ENCODE measurements around the gene SEC31A. TPM values are rescaled to one million over a fixed set of nuclear protein-coding genes. Genes with fewer than 3 reads are reported as not detected.

The SEC31A gene
- polyA plus RNA-seq, 1 of the 3 experiments (the other 2 are of a cell fraction): 147 TPM

- Histone ChIP-seq H3K4me3 (ENCODE audit: low read depth in 2 of 2, low read length in 1 of 2) (no peak overlapping the region), H3K4me2 (no peak overlapping the region), H2AFZ (ENCODE audit: low read depth) (no peak overlapping the region), H3K9me3 (no peaks in the 10 kb centered on the region), H3K27ac (ENCODE audit: low read depth in 2 of 2, low read length in 1 of 2) (peak overlapping the region in 1 of 2 experiments; percentile 97; a peak in 1 of 4 replicates), H3K27me3 (ENCODE audit: insufficient read depth) (no peaks in the 10 kb centered on the region), H3K9ac (no peak overlapping the region), H3K36me3 (replicated peaks in 1 of 2; ENCODE audit: control insufficient read depth in 1 of 2, insufficient read depth in 2 of 2, low read length in 1 of 2) (no peaks in the 10 kb centered on the region), H3K79me2 (ENCODE audit: insufficient read depth) (peaks cover 83% of the 10 kb centered on the region), H3F3A (replicated peaks; ENCODE audit: insufficient read depth) (peaks cover 30% of the 10 kb centered on the region), H3K4me1 (ENCODE audit: control insufficient read depth in 1 of 2, insufficient read depth in 2 of 2, low read depth in 1 of 2, low read length in 1 of 2) (peaks cover 13 to 15% of the 10 kb centered on the region in 2 experiments), H3K9me2 (no peaks in the 10 kb centered on the region), H4K20me1 (ENCODE audit: insufficient read depth) (peaks cover 1% of the 10 kb centered on the region; the same call in 1 of the 2 replicates)
- DNase-seq: no peak
- TF ChIP-seq GABPA (IDR thresholded peaks at IDR 0.05; ENCODE audit: low read depth): no peak
- TF ChIP-seq TAF1 (IDR thresholded peaks at IDR 0.05; ENCODE audit: borderline replicate concordance, low read depth, low read length): no peak
- no peak for TF ChIP-seq RXRA (IDR thresholded peaks at IDR 0.05; ENCODE audit: borderline replicate concordance, low read depth)
- no peak for TF ChIP-seq SIN3A (IDR thresholded peaks at IDR 0.05; ENCODE audit: borderline replicate concordance, low read depth, low read length)
- WGBS (ENCODE audit: low lambda C conversion rate): 91% methylated on average over 4 of the region's 4 CpGs
- ChIA-PET POLR2A (no interaction called here), CTCF (no interaction called here)
These were observed 103.6 kb downstream of the SEC31A start for GRCh38 chr4:82787342-82787741.

- Histone ChIP-seq H3K36me3 (replicated peaks in 1 of 2; ENCODE audit: control insufficient read depth in 1 of 2, insufficient read depth in 2 of 2, low read length in 1 of 2) (no peaks in the 10 kb centered on the region), H3K4me2 (peak overlapping the region; percentile 64; the same call in 1 of the 2 replicates), H3K27me3 (ENCODE audit: insufficient read depth) (no peaks in the 10 kb centered on the region), H3K27ac (ENCODE audit: low read depth in 2 of 2, low read length in 1 of 2) (peak overlapping the region in 1 of 2 experiments; percentile 97; a peak in 2 of 4 replicates), H3K79me2 (ENCODE audit: insufficient read depth) (peaks cover 83% of the 10 kb centered on the region), H3K9me3 (no peaks in the 10 kb centered on the region), H3K9me2 (no peaks in the 10 kb centered on the region), H3K9ac (no peak overlapping the region), H3K4me1 (ENCODE audit: control insufficient read depth in 1 of 2, insufficient read depth in 2 of 2, low read depth in 1 of 2, low read length in 1 of 2) (peaks cover 13 to 18% of the 10 kb centered on the region in 2 experiments), H3F3A (replicated peaks; ENCODE audit: insufficient read depth) (peaks cover 28% of the 10 kb centered on the region), H3K4me3 (ENCODE audit: low read depth in 2 of 2, low read length in 1 of 2) (no peak overlapping the region), H2AFZ (ENCODE audit: low read depth) (no peak overlapping the region), H4K20me1 (ENCODE audit: insufficient read depth) (no peaks in the 10 kb centered on the region)
- TF ChIP-seq RFX5 (IDR thresholded peaks at IDR 0.05; ENCODE audit: low read length) (no peak), GABPA (IDR thresholded peaks at IDR 0.05; ENCODE audit: low read depth) (no peak), RCOR1 (IDR thresholded peaks at IDR 0.05; ENCODE audit: low read length) (no peak), FOXJ3 (CRISPR knock-in tag; IDR thresholded peaks at IDR 0.05) (no peak), JUND (IDR thresholded peaks at IDR 0.05) (no peak), FOSL2 (IDR thresholded peaks at IDR 0.05; ENCODE audit: borderline replicate concordance, low read depth) (no peak), ELF1 (IDR thresholded peaks at IDR 0.05) (no peak), EP300 (IDR thresholded peaks at IDR 0.05; ENCODE audit: borderline replicate concordance in 1 of 2, low read depth in 1 of 2, low read length in 1 of 2) (no peak), CHD2 (IDR thresholded peaks at IDR 0.05; ENCODE audit: low read length, partially characterized antibody) (no peak), RXRA (IDR thresholded peaks at IDR 0.05; ENCODE audit: borderline replicate concordance, low read depth) (no peak)
- TF ChIP-seq, protein P1, sequence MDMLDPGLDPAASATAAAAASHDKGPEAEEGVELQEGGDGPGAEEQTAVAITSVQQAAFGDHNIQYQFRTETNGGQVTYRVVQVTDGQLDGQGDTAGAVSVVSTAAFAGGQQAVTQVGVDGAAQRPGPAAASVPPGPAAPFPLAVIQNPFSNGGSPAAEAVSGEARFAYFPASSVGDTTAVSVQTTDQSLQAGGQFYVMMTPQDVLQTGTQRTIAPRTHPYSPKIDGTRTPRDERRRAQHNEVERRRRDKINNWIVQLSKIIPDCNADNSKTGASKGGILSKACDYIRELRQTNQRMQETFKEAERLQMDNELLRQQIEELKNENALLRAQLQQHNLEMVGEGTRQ (IDR thresholded peaks at IDR 0.05; ENCODE audit: borderline replicate concordance, low read depth, low read length): no peak
- POLR2A ChIA-PET: no interaction called here
- no peak for DNase-seq
- CTCF ChIA-PET: interaction anchor here (2.5 to 3.2 kb wide), 2 partner anchors 15 to 65 kb away, joined by 9 to 13 read pairs; no protein-coding TSS in a partner anchor
- 89% methylated on average over 4 of the region's 4 CpGs for WGBS (ENCODE audit: low lambda C conversion rate)
These were observed 104.1 kb downstream of the SEC31A start for GRCh38 chr4:82786828-82787227.

Data from SK-N-SH (cell line).